ENCODE results near the gene NMB.

- no peak for TF ChIP-seq EP300 (IDR thresholded peaks at IDR 0.05)
- TF ChIP-seq CTCF (IDR thresholded peaks at IDR 0.05), result no peak
- TF ChIP-seq POLR2AphosphoS5 (IDR thresholded peaks at IDR 0.05), result no peak
- no peak for TF ChIP-seq POLR2A (IDR thresholded peaks at IDR 0.05)
Observed at GRCh38 chr15:84703808-84704207, 45.8 kb upstream of the NMB start.

Measured in gastroesophageal sphincter (tissue), 3 donors.